ENCODE data around the gene GSTP1.

GRCh38 chr11:67611165-67611564 is 27.6 kb downstream of the GSTP1 start:
- TF ChIP-seq POLR2A (IDR thresholded peaks at IDR 0.05): no peak
- no peak for TF ChIP-seq CTCF (IDR thresholded peaks at IDR 0.05)
